ENCODE measurements around the gene GALNT2.

The GALNT2 gene

GRCh38 chr1:230145953-230146476 lies 79.0 kb downstream of the GALNT2 start:
- Histone ChIP-seq H3K4ac (ENCODE audit: low read depth, low read length) (no peak overlapping the region), H3K18ac (ENCODE audit: low read length) (no peak overlapping the region), H2BK12ac (ENCODE audit: low read length) (no peak overlapping the region), H3K27ac (ENCODE audit: low read depth, low read length) (no peak overlapping the region), H4K12ac (ENCODE audit: low read depth, low read length) (no peak overlapping the region), H3K27me3 (ENCODE audit: insufficient read depth, low read length) (no peaks in the 10 kb centered on the region), H2BK120ac (ENCODE audit: insufficient read depth, low read length, poor library complexity) (no peak overlapping the region), H3K9me3 (ENCODE audit: insufficient read depth, low read depth, low read length) (peaks cover under 1% of the 10 kb centered on the region), H3K4me2 (ENCODE audit: low read length) (no peak overlapping the region), H2AK5ac (ENCODE audit: low read length) (no peak overlapping the region), H4K8ac (ENCODE audit: low read depth, low read length) (no peak overlapping the region), H2BK5ac (ENCODE audit: low read depth, low read length, poor library complexity) (no peak overlapping the region), H3K14ac (ENCODE audit: low read length) (no peak overlapping the region), H2AFZ (ENCODE audit: insufficient read depth, low read length, poor library complexity) (no peak overlapping the region), H3K79me2 (ENCODE audit: control insufficient read depth, insufficient read depth, low read length, poor library complexity) (peaks cover 5% of the 10 kb centered on the region), H3K9ac (ENCODE audit: low read length) (no peak overlapping the region), H3K36me3 (ENCODE audit: control insufficient read depth in 1 of 2, insufficient read depth in 2 of 2, low read length in 2 of 2) (peaks cover 0 to under 1% of the 10 kb centered on the region in 2 experiments), H4K91ac (ENCODE audit: low read depth, low read length) (no peak overlapping the region), H3K4me1 (ENCODE audit: control insufficient read depth in 1 of 2, insufficient read depth in 2 of 2, low read length in 2 of 2) (peaks cover 10 to 13% of the 10 kb centered on the region in 2 experiments), H3K79me1 (ENCODE audit: low read length) (peaks cover 2% of the 10 kb centered on the region), H3K4me3 (ENCODE audit: low read depth, low read length) (no peak overlapping the region), H3K23ac (ENCODE audit: low read length) (no peak overlapping the region)
- WGBS (ENCODE audit: extremely low coverage, insufficient coverage, insufficient read length), result no CpG with 5 or more reads among the region's 7 CpGs
- DNase-seq, result no peak

- no CpG with 5 or more reads among the region's 13 CpGs for WGBS (ENCODE audit: extremely low coverage, insufficient coverage, insufficient read length)
- Histone ChIP-seq H3K4ac (ENCODE audit: low read depth, low read length) (no peak overlapping the region), H3K79me2 (ENCODE audit: control insufficient read depth, insufficient read depth, low read length, poor library complexity) (peaks cover 5% of the 10 kb centered on the region), H3K14ac (ENCODE audit: low read length) (no peak overlapping the region), H4K12ac (ENCODE audit: low read depth, low read length) (no peak overlapping the region), H4K8ac (ENCODE audit: low read depth, low read length) (no peak overlapping the region), H3K18ac (ENCODE audit: low read length) (no peak overlapping the region), H3K4me2 (ENCODE audit: low read length) (no peak overlapping the region), H3K9ac (ENCODE audit: low read length) (no peak overlapping the region), H3K79me1 (ENCODE audit: low read length) (peaks cover 3% of the 10 kb centered on the region), H3K23ac (ENCODE audit: low read length) (no peak overlapping the region), H3K9me3 (ENCODE audit: insufficient read depth, low read depth, low read length) (peaks cover 2% of the 10 kb centered on the region), H2BK12ac (ENCODE audit: low read length) (no peak overlapping the region), H3K4me1 (ENCODE audit: control insufficient read depth in 1 of 2, insufficient read depth in 2 of 2, low read length in 2 of 2) (peaks cover 10 to 13% of the 10 kb centered on the region in 2 experiments), H2AK5ac (ENCODE audit: low read length) (no peak overlapping the region), H2AFZ (ENCODE audit: insufficient read depth, low read length, poor library complexity) (no peak overlapping the region), H4K91ac (ENCODE audit: low read depth, low read length) (no peak overlapping the region), H2BK120ac (ENCODE audit: insufficient read depth, low read length, poor library complexity) (no peak overlapping the region), H3K27me3 (ENCODE audit: insufficient read depth, low read length) (no peaks in the 10 kb centered on the region), H3K4me3 (ENCODE audit: low read depth, low read length) (no peak overlapping the region), H3K36me3 (ENCODE audit: control insufficient read depth in 1 of 2, insufficient read depth in 2 of 2, low read length in 2 of 2) (peaks cover 0 to 3% of the 10 kb centered on the region in 2 experiments), H2BK5ac (ENCODE audit: low read depth, low read length, poor library complexity) (no peak overlapping the region), H3K27ac (ENCODE audit: low read depth, low read length) (no peak overlapping the region)
- DNase-seq, result no peak
Observed at GRCh38 chr1:230146709-230147108, 79.7 kb downstream of the GALNT2 start.

GRCh38 chr1:230147253-230148125 lies 80.5 kb downstream of the GALNT2 start:
- Histone ChIP-seq H3K79me2 (ENCODE audit: control insufficient read depth, insufficient read depth, low read length, poor library complexity) (peaks cover 4% of the 10 kb centered on the region), H4K91ac (ENCODE audit: low read depth, low read length) (no peak overlapping the region), H2BK120ac (ENCODE audit: insufficient read depth, low read length, poor library complexity) (no peak overlapping the region), H3K23ac (ENCODE audit: low read length) (no peak overlapping the region), H3K36me3 (ENCODE audit: control insufficient read depth in 1 of 2, insufficient read depth in 2 of 2, low read length in 2 of 2) (peaks cover 0 to 3% of the 10 kb centered on the region in 2 experiments), H3K4me3 (ENCODE audit: low read depth, low read length) (no peak overlapping the region), H3K4me1 (ENCODE audit: control insufficient read depth in 1 of 2, insufficient read depth in 2 of 2, low read length in 2 of 2) (peaks cover 9 to 10% of the 10 kb centered on the region in 2 experiments), H3K4me2 (ENCODE audit: low read length) (no peak overlapping the region), H3K79me1 (ENCODE audit: low read length) (peaks cover 3% of the 10 kb centered on the region), H4K12ac (ENCODE audit: low read depth, low read length) (no peak overlapping the region), H4K8ac (ENCODE audit: low read depth, low read length) (no peak overlapping the region), H3K9ac (ENCODE audit: low read length) (no peak overlapping the region), H2BK5ac (ENCODE audit: low read depth, low read length, poor library complexity) (no peak overlapping the region), H2BK12ac (ENCODE audit: low read length) (no peak overlapping the region), H3K27ac (ENCODE audit: low read depth, low read length) (no peak overlapping the region), H2AK5ac (ENCODE audit: low read length) (no peak overlapping the region), H3K4ac (ENCODE audit: low read depth, low read length) (no peak overlapping the region), H3K9me3 (ENCODE audit: insufficient read depth, low read depth, low read length) (peaks cover 2% of the 10 kb centered on the region), H3K14ac (ENCODE audit: low read length) (no peak overlapping the region), H2AFZ (ENCODE audit: insufficient read depth, low read length, poor library complexity) (no peak overlapping the region), H3K27me3 (ENCODE audit: insufficient read depth, low read length) (no peaks in the 10 kb centered on the region), H3K18ac (ENCODE audit: low read length) (no peak overlapping the region)
- WGBS (ENCODE audit: extremely low coverage, insufficient coverage, insufficient read length), result no CpG with 5 or more reads among the region's 15 CpGs
- DNase-seq, result no peak

- Histone ChIP-seq H4K8ac (ENCODE audit: low read depth, low read length) (no peak overlapping the region), H3K9ac (ENCODE audit: low read length) (no peak overlapping the region), H2BK5ac (ENCODE audit: low read depth, low read length, poor library complexity) (no peak overlapping the region), H3K79me2 (ENCODE audit: control insufficient read depth, insufficient read depth, low read length, poor library complexity) (peaks cover 4% of the 10 kb centered on the region), H4K91ac (ENCODE audit: low read depth, low read length) (no peak overlapping the region), H3K4me2 (ENCODE audit: low read length) (no peak overlapping the region), H3K27ac (ENCODE audit: low read depth, low read length) (no peak overlapping the region), H3K9me3 (ENCODE audit: insufficient read depth, low read depth, low read length) (peaks cover 2% of the 10 kb centered on the region), H2AFZ (ENCODE audit: insufficient read depth, low read length, poor library complexity) (no peak overlapping the region), H2BK12ac (ENCODE audit: low read length) (no peak overlapping the region), H3K23ac (ENCODE audit: low read length) (no peak overlapping the region), H3K4ac (ENCODE audit: low read depth, low read length) (no peak overlapping the region), H2AK5ac (ENCODE audit: low read length) (no peak overlapping the region), H3K14ac (ENCODE audit: low read length) (no peak overlapping the region), H3K18ac (ENCODE audit: low read length) (no peak overlapping the region), H3K4me3 (ENCODE audit: low read depth, low read length) (no peak overlapping the region), H3K27me3 (ENCODE audit: insufficient read depth, low read length) (no peaks in the 10 kb centered on the region), H4K12ac (ENCODE audit: low read depth, low read length) (no peak overlapping the region), H3K36me3 (ENCODE audit: control insufficient read depth in 1 of 2, insufficient read depth in 2 of 2, low read length in 2 of 2) (peaks cover 0 to 3% of the 10 kb centered on the region in 2 experiments), H3K79me1 (ENCODE audit: low read length) (peaks cover 6% of the 10 kb centered on the region), H3K4me1 (ENCODE audit: control insufficient read depth in 1 of 2, insufficient read depth in 2 of 2, low read length in 2 of 2) (peaks cover 10 to 12% of the 10 kb centered on the region in 2 experiments), H2BK120ac (ENCODE audit: insufficient read depth, low read length, poor library complexity) (no peak overlapping the region)
- DNase-seq, result no peak
- no CpG with 5 or more reads among the region's 15 CpGs for WGBS (ENCODE audit: extremely low coverage, insufficient coverage, insufficient read length)
Observed at GRCh38 chr1:230148126-230148652, 81.2 kb downstream of the GALNT2 start.

All from trophoblast cell (in vitro differentiated cells and primary cell).